Islet of Langerhans (tissue), 1 donor: Measurements from ENCODE around the gene ACVR1.
"Not testable (repeated sequence)": the region's sequence is repeated elsewhere in the genome, so short reads cannot be mapped to it uniquely, and the experiment has no call there.

Source experiments
- FAIRE-seq: peaks from one replicate; lab custom pipeline; 2011; peaks lifted over from hg19 to GRCh38; lab: Jason Lieb, UNC

The ACVR1 gene

GRCh38 chr2:157849591-157849990 is 26.5 kb downstream of the ACVR1 start:
- peak; percentile 75 for FAIRE-seq

- FAIRE-seq = no peak
These were observed 27.9 kb downstream of the ACVR1 start for GRCh38 chr2:157848213-157848612.

GRCh38 chr2:157845081-157845480 is 31.0 kb downstream of the ACVR1 start:
- no peak for FAIRE-seq

GRCh38 chr2:157843935-157844334 is 32.2 kb downstream of the ACVR1 start:
- no peak for FAIRE-seq

- FAIRE-seq = no peak
These were observed 33.0 kb downstream of the ACVR1 start for GRCh38 chr2:157843081-157843480.

- FAIRE-seq = no peak
These were observed 33.8 kb downstream of the ACVR1 start for GRCh38 chr2:157842106-157842879.

GRCh38 chr2:157841485-157841884 is 34.6 kb downstream of the ACVR1 start:
- FAIRE-seq = no peak

GRCh38 chr2:157840568-157841156 is 35.5 kb downstream of the ACVR1 start:
- no peak for FAIRE-seq

- no peak for FAIRE-seq
These were observed 36.3 kb downstream of the ACVR1 start for GRCh38 chr2:157839822-157840221.

- FAIRE-seq = no peak
These were observed 36.8 kb downstream of the ACVR1 start for GRCh38 chr2:157839162-157839801.

GRCh38 chr2:157838442-157839161 is 37.5 kb downstream of the ACVR1 start:
- FAIRE-seq = peak; percentile 90

GRCh38 chr2:157837851-157838441 is 38.2 kb downstream of the ACVR1 start:
- FAIRE-seq = peak; percentile 27

- no peak for FAIRE-seq
These were observed 39.6 kb downstream of the ACVR1 start for GRCh38 chr2:157836531-157836930.

GRCh38 chr2:157835425-157835824 is 40.7 kb downstream of the ACVR1 start:
- FAIRE-seq = no peak

GRCh38 chr2:157835006-157835405 is 41.1 kb downstream of the ACVR1 start:
- no peak for FAIRE-seq

- peak; percentile 43 for FAIRE-seq
These were observed 42.4 kb downstream of the ACVR1 start for GRCh38 chr2:157833721-157834120.

- FAIRE-seq = peak; percentile 65
These were observed 44.4 kb downstream of the ACVR1 start for GRCh38 chr2:157831573-157832315.

GRCh38 chr2:157830696-157831570 is 45.2 kb downstream of the ACVR1 start:
- peak; percentile 99 for FAIRE-seq

GRCh38 chr2:157830266-157830665 is 45.9 kb downstream of the ACVR1 start:
- FAIRE-seq = no peak

- FAIRE-seq = no peak
These were observed 48.8 kb downstream of the ACVR1 start for GRCh38 chr2:157827377-157827776.

GRCh38 chr2:157826644-157827043 is 49.5 kb downstream of the ACVR1 start:
- not testable (repeated sequence) for FAIRE-seq
